Measurements from ENCODE around the gene NEIL3. TPM values are rescaled to one million over a fixed set of nuclear protein-coding genes. Genes with fewer than 3 reads are reported as not detected.
"Not testable (repeated sequence)": the region's sequence is repeated elsewhere in the genome, so short reads cannot be mapped to it uniquely, and the experiment has no call there.

NEIL3 gene
- total RNA-seq, 2 donors from 2014 or later: not detected

GRCh38 chr4:177302371-177303100, 7.1 kb upstream of the NEIL3 start:
- peak overlapping the region; percentile 15 for H3K4me3 ChIP-seq
- DNase-seq (ENCODE audit: low spot score) (no peak), ATAC-seq (ENCODE audit: insufficient number of reproducible peaks, low FRiP score, low read depth) (peak; percentile 72)
- peak overlapping the region; percentile 34 to 81 for H3K27ac ChIP-seq
- H3K9me3 ChIP-seq: peaks cover 6% of the 10 kb centered on the region
- no peaks in the 10 kb centered on the region for H3K27me3 ChIP-seq (replicated peaks; ENCODE audit: insufficient read depth)
- H3K4me1 ChIP-seq (ENCODE audit: control insufficient read depth in 1 of 2, low read depth in 2 of 2): peaks cover 10 to 31% of the 10 kb centered on the region in 2 donors
- TF ChIP-seq, protein P1, sequence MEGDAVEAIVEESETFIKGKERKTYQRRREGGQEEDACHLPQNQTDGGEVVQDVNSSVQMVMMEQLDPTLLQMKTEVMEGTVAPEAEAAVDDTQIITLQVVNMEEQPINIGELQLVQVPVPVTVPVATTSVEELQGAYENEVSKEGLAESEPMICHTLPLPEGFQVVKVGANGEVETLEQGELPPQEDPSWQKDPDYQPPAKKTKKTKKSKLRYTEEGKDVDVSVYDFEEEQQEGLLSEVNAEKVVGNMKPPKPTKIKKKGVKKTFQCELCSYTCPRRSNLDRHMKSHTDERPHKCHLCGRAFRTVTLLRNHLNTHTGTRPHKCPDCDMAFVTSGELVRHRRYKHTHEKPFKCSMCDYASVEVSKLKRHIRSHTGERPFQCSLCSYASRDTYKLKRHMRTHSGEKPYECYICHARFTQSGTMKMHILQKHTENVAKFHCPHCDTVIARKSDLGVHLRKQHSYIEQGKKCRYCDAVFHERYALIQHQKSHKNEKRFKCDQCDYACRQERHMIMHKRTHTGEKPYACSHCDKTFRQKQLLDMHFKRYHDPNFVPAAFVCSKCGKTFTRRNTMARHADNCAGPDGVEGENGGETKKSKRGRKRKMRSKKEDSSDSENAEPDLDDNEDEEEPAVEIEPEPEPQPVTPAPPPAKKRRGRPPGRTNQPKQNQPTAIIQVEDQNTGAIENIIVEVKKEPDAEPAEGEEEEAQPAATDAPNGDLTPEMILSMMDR (IDR thresholded peaks at IDR 0.05): no peak
- H3K36me3 ChIP-seq: no peaks in the 10 kb centered on the region

DNA sequence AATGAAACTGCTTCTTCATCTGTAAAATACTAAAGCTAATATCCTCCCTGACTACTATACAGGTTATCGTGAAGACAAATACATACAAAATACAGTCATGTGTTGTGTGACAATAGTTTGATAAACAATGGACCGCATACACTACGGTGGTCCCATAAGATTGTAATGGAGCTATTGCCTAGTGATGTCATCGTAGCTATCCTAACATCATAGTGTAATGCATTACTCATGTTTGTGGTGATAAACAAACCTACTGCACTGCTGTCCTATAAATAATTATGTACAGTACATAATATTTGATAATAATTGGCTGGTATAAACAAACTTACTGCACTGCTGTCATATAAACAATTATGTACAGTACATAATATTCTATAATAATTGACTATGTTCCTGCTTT, 5.6 kb upstream of the NEIL3 start:
- TF ChIP-seq, protein P1 (IDR thresholded peaks at IDR 0.05): no peak
- Histone ChIP-seq H3K9me3 (no peaks in the 10 kb centered on the region), H3K27ac (no peak overlapping the region), H3K4me1 (ENCODE audit: control insufficient read depth in 1 of 2, low read depth in 2 of 2) (peaks cover 10 to 31% of the 10 kb centered on the region in 2 donors), H3K36me3 (no peaks in the 10 kb centered on the region), H3K4me3 (no peak overlapping the region), H3K27me3 (replicated peaks; ENCODE audit: insufficient read depth) (no peaks in the 10 kb centered on the region)
- no peak for DNase-seq (ENCODE audit: low spot score)
- ATAC-seq (ENCODE audit: insufficient number of reproducible peaks, low FRiP score, low read depth): no peak

DNA sequence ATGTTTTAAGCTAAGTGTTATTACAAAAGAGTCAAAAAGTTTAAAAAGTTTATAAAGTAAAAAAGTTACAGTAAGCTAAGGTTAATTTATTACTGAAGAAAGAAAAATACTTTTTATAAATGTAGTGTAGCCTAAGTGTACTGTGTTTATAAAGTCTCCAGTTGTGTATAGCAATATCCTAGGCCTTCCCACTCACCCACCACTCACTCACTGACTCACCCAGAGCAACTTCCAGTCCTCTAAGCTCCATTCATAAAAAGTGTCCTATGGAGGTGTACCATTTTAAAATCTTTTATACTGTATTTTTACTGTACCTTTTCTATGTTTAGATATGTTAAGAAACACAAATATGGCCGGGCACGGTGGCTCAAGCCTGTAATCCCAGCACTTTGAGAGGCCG, 4.8 kb upstream of the NEIL3 start:
- not testable (repeated sequence) for H3K9me3 ChIP-seq; ATAC-seq (ENCODE audit: insufficient number of reproducible peaks, low FRiP score, low read depth); DNase-seq (ENCODE audit: low spot score)

GRCh38 chr4:177308125-177308524, 1.5 kb upstream of the NEIL3 start:
- DNase-seq (ENCODE audit: low spot score) (no peak), ATAC-seq (ENCODE audit: insufficient number of reproducible peaks, low FRiP score, low read depth) (no peak)
- no peaks in the 10 kb centered on the region for H3K36me3 ChIP-seq
- H3K27ac ChIP-seq: no peak overlapping the region
- no peaks in the 10 kb centered on the region for H3K9me3 ChIP-seq
- TF ChIP-seq, protein P1 (IDR thresholded peaks at IDR 0.05): no peak
- H3K27me3 ChIP-seq (replicated peaks; ENCODE audit: insufficient read depth): no peaks in the 10 kb centered on the region
- H3K4me1 ChIP-seq (ENCODE audit: control insufficient read depth in 1 of 2, low read depth in 2 of 2): peaks cover 10 to 16% of the 10 kb centered on the region in 2 donors
- H3K4me3 ChIP-seq: no peak overlapping the region

More for the DNA sequence above, 4.8 kb upstream of the NEIL3 start:
- H3K27ac ChIP-seq; H3K27me3 ChIP-seq (replicated peaks; ENCODE audit: insufficient read depth); H3K4me3 ChIP-seq; H3K36me3 ChIP-seq: not testable (repeated sequence)
- peaks cover 14 to 31% of the 10 kb centered on the region in 2 donors for H3K4me1 ChIP-seq (ENCODE audit: control insufficient read depth in 1 of 2, low read depth in 2 of 2)

GRCh38 chr4:177308847-177309521, 690 bp upstream of the NEIL3 start:
- TF ChIP-seq, protein P1 (IDR thresholded peaks at IDR 0.05): no peak
- Histone ChIP-seq H3K27me3 (replicated peaks; ENCODE audit: insufficient read depth) (no peaks in the 10 kb centered on the region), H3K4me1 (ENCODE audit: control insufficient read depth in 1 of 2, low read depth in 2 of 2) (peaks cover 10% of the 10 kb centered on the region in 2 donors), H3K9me3 (no peaks in the 10 kb centered on the region), H3K27ac (no peak overlapping the region), H3K36me3 (no peaks in the 10 kb centered on the region), H3K4me3 (peak overlapping the region; percentile 85)
- ATAC-seq (ENCODE audit: insufficient number of reproducible peaks, low FRiP score, low read depth) (no peak), DNase-seq (ENCODE audit: low spot score) (no peak)

All from thoracic aorta (tissue), 2 donors.